ELF-1 (cell line): ENCODE results near the gene CLDN19.

Experiments
- DNase-seq: peaks from one replicate; pipeline ENCODE4 v3.0.0-alpha.2; 2016; ENCODE audit warnings: low read depth, low spot score

CLDN19 gene

GRCh38 chr1:42739753-42740700, at the start of gene CLDN19:
Gene CLDN19 (minus strand): TSS chr1:42740236. CDS start chr1:42740063, 173 bp downstream.
- DNase-seq, result peak; percentile 94

- no peak for DNase-seq
Observed at GRCh38 chr1:42788021-42788420, 48.0 kb upstream of the CLDN19 start.

GRCh38 chr1:42786097-42786496, 46.1 kb upstream of the CLDN19 start:
- no peak for DNase-seq

GRCh38 chr1:42784946-42785693, 45.1 kb upstream of the CLDN19 start, which contains the start of gene TMEM269:
Gene TMEM269 (plus strand): TSS chr1:42784991. CDS start chr1:42789894, 4,903 bp downstream.
- no peak for DNase-seq

GRCh38 chr1:42784547-42784945, 44.5 kb upstream of the CLDN19 start:
- no peak for DNase-seq

- no peak for DNase-seq
Observed at GRCh38 chr1:42783092-42783491, 43.1 kb upstream of the CLDN19 start.

DNA sequence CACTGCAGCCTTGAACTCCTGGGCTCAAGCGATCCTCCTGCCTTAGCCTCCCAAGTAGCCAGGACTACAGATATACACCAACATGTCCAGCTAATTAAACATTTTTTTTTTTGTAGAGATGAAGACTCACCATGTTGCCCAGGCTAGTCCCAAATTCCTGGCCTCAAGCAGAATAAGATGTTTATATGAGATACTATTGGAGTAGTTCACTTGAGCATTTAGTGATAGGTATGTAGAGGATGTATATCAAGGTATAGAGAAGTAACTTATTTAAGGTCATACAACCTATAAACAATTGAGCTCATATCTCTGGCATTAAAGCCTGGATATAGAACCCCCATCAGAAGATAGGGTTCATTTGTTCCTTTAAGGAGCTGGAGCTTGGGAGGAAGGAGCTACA, 40.1 kb upstream of the CLDN19 start:
- DNase-seq, result no peak

- no peak for DNase-seq
Observed at GRCh38 chr1:42779725-42780124, 39.7 kb upstream of the CLDN19 start.

DNA sequence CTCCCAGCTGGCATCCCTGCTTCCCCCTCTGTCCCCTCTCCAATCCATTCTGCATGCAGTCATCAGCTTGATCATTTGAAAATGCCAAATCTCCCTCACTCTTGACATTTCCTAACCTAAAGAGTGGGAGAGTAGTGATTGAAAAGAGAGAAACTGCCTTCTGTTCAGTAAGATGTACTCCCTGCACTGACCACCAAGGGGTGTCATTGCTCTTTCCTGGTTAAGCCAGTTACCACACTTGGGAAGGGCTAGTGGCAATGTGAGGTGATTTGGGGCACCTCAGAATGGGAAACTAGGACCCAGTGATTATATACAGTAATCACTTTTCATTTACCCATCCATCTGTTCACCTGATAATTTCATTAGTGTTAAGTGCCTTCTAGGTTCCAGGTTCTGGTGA, 37.8 kb upstream of the CLDN19 start:
- DNase-seq, result no peak

DNA sequence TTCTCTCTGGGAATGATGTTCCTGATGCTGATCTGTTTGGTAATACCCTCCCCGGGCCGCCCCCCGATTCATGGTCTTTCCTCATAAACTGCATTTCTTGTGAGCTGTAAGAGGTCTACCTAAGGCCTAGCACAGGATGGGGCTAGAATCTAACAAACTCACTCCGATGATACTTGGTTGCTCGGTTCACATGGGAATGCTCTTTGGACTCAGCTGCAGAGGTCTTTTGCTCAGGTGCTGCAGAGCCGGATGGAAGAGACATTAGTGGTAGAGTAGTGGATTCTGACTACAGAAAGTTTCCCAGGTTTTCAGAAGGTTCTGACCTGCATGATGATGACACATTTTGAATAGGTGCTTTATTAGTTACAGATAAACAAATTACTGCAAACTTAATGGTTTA, 36.5 kb upstream of the CLDN19 start:
- no peak for DNase-seq

DNA sequence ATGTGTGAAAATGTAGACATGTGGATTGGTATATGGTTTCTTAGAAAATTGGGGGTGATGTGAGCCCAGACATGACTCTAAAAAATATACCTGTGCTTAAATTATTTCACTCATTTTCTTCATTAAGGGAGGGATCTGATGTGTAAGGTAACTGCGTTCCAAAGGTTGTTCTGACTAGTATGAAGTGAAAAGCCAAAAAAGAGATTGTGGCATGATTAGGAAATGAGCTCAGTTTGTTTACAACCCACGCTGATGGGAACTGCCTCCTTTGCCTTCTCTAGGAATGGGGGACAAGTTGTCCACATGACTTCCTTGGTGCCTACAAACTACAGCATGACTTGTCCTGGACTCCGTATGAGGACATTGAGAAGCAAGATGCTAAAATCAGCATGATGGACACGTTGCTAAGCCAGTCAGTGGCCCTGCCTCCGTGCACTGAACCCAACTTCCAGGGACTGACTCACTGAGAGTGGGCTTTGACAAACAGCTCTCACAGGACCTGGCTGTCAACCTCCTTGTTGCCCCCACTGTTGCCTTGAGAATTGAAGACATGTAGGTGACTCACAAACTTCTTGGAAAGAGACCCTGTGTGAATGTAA, 35.0 kb upstream of the CLDN19 start:
- DNase-seq, result no peak

- DNase-seq, result no peak
Observed at GRCh38 chr1:42773420-42773819, 33.4 kb upstream of the CLDN19 start.

DNA sequence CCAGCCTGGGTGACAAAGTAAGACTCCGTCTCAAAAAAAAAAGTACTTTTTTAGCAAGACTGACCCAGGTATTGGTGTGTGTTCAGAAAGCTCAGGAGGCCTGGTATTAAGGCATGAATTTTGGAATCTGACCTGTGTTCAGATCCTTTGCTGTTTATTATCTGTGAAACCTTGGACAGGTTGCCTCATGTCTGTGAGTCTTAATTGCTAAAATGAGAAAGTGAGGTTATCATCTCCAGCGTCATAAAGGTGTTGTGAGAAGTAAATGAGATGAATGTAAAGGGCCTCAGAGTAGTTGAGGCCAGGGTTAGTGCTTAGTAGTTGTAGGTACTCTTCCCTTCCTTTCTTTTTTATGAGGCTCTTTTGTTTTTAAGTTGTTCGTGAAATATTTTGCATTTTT, 29.8 kb upstream of the CLDN19 start:
- DNase-seq, result no peak

GRCh38 chr1:42768172-42768571, 28.1 kb upstream of the CLDN19 start:
- no peak for DNase-seq

- DNase-seq, result no peak
Observed at GRCh38 chr1:42767510-42768000, 27.5 kb upstream of the CLDN19 start.

GRCh38 chr1:42766741-42767509, 26.9 kb upstream of the CLDN19 start, which contains the start of the genes C1orf50 and P3H1:
Gene C1orf50 (plus strand): TSS chr1:42767249. CDS start chr1:42767312, 63 bp downstream.
Gene P3H1 (minus strand): TSS chr1:42767028. CDS start chr1:42766971, 57 bp downstream.
- DNase-seq, result peak; percentile 100

DNA sequence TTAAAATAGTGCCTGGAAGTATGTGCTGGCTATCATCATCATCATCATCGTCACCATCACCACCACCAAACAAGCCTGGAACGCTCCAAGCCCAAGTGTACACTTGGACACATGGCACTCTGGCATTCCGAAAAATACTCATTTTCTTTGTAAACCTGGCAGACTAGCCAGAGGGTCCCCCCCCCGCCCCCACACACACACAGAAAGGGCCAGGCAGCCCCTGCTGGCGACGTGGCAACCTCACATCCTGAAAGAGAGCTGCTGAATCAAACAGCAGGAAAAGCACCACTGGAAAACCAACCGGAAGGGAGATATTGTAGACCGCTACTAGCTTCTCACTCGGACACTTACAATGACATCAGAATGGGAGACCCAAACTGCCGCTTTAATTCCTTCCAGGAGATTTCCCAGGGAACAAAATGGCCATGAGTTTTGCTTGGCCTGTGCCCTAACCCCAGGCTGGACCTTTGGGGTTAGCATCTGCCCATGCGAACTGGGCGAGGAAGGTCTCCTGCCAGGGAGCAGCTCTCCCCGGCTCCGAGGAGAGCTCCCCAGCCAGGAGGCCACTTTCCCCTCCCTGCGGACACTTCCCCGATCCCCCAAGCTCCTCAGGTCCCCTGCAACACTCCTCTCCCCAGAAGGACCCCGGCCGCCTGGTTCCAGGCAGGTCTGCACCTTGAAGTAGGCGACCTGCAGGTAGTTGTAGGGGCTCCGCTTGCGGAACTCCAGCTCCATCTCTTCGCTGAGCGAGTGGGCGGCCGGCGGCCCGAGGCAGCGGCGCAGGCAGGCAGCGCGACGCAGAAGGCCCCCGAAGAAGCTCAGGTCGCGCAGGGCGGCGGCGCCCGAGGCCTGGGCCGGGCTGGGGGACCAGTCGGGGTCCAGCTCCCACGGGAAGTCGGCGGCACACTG, 26.1 kb upstream of the CLDN19 start:
- peak; percentile 79 for DNase-seq

GRCh38 chr1:42765269-42765668, 25.2 kb upstream of the CLDN19 start:
- DNase-seq, result no peak

DNA sequence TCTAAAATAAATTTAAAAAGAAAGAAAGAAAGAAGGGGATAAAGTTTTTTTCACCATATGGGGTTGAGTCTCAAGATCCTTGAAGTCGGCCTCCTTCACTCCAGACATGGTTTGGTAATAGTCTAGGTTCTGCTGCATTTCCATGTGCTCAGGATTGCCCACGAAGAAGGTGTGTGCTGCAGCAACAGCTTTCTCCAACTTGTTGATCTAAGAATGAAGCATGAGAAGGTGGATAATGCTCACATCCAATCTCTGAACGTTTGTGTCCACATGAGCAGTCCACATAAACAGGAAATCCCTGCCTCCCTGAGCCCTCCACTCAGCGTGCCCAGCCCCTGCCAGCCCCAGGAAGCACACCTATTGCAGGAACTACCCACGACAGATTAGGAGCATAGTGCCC, 22.2 kb upstream of the CLDN19 start:
- no peak for DNase-seq

DNA sequence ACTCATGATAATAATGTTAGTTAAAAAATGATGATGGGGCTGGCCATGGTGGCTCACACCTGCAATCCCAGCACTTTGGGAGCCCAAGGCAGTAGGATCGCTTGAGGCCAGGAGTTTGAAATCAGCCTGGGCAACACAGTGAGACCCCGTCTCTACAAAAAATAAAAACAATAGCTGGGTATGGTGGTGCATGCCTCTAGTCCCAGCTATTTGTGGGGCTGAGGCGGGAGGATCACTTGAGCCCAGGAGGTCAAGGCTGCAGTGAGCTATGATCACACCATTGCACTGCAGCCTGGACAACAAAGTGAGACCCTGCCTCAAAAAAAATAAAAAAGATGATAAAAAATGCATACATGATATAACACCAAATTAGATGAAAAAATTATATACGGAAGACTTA, 21.5 kb upstream of the CLDN19 start:
- DNase-seq, result no peak
